ENCODE measurements around the gene KRTAP16-1.

Gene KRTAP16-1

DNA sequence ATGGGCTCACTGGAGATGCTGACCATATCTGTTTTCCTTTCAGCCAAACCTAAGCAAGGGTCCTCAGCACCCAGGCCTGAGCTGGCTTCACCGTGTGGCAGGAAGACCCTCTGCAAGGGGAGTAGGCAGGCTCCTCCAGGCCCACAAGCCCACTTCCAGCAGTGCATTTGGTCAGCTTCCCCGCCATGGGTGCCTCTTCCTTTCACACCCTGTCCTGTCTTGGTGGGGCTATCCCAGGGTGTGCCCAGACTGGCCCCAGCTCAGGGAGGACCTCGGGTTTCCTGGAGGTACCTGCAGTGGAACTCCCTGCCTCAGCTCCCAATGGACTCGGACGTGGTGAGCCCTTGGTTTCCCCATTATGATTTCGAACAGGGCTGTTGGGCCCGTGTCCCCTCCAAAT lies 19.1 kb upstream of the KRTAP16-1 start:
- DNase-seq: no peak

DNA sequence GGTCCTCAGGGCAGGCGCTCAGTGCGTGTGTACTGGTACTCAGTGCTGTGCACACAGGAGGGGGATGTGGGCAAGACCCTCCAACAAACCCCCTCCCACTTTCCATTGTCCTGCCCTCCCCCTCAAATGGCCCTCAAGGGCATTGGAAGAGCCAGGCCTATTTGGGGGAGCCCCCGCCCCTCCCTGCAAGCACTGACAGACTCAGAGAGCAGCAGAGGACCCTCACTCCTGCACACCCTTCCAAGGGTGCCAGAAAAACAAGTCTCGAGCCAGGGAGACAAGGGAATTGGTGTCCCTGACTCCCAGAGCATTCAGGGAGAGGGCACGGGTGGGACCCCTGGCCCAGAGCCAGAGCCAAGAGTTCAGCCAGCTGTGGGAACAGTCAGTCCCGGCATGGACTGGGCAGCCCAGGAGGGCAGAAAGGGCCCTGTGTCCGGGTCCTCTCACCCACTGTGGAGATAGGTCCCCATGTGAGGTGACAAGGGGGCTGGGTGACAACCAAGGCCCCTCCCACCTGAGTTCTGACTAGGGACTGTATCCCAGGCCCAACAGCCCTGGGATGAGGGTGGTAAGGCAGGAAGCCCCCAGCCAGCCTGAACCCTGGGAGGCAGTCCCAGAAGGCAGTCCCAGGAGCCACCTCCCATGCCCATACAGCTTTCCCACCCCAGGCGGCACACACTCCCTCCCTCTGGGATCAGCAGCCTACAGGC lies 18.5 kb upstream of the KRTAP16-1 start:
- DNase-seq: no peak

DNA sequence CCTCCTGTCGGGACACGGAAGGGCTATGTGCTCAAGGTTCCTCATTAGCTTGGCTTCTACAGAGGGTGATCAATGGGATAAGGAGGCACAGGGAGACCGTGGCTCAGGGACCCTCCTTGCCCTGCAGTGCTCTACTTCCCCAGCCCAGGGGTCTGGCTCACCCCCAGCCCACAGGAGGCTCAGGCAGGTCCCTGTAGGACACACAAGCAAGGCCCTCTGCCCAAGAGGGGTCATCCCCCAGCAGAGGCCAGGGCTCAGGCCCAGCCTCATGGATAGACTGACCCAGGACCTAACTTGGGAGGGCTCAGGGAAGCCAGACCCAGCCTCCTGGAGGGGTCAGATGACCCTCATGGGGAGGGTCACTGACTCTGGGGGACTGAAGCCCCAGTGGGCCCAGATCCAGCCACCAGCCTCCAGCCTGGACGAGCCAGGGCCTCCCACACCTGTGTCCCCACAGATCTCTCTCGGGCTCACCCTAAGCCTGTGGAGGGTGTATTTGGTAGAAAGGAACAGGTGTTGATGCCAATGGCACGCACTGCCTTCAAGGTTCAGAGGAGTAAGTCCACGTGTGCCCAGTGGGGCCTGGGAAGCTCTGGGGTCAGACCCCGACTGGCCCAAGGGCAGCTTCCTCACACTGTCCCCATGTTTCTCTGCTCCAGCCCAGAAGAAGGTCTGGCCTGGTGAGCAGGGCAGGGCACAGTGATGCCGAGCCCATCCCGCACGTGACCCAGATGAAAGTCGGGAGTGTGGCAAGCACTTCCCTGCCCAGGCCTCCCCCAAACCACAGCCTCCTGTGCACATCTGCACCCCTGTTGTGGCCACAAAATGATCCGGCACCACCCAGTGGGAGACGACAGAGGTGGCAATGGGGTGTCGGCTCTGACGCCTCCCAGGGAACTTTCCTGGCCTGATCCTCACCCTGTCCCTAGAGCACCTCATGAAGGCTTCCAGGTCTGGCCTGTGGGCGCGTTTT lies 17.4 kb upstream of the KRTAP16-1 start:
- DNase-seq: peak; percentile 16 to 49

DNA sequence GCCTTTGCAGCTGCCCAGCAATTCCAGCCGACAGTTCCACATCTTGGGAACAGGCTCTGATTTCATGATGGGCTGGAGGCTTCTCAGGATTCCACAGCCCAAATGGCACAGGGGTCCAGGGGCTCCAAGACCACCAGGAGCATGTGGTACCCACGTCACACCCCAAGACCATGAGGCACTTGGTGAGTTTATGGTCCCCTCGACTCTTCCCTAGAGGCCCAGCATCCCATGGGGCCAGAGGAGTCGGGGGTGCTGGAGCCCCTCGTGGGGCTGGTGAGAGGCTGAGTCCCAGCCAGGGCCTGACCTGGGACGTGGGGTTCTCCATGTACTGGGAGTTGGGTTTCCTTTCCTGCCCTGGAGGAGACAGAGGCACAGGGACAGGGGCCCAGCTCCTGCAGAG lies 16.5 kb upstream of the KRTAP16-1 start:
- DNase-seq: no peak

DNA sequence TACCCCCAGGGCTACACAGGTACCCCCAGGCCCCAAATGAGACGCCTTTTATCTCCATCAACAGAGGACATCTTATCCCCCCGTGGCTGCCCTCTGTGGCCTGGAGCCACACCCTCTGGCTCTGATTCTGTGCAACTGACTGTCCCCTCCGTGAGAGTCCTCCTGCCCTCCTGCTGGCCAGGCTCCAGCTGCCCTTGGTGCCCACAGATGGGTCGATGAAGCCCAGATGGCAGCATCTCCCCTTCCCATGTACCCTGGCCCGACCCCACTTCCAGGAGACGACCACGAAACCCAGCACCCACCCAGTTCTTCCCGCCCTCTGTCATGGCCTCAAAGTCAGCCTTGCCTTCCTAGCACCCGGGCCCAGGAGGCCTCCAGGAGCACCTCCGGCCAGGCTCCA lies 16.0 kb upstream of the KRTAP16-1 start:
- DNase-seq: no peak

DNA sequence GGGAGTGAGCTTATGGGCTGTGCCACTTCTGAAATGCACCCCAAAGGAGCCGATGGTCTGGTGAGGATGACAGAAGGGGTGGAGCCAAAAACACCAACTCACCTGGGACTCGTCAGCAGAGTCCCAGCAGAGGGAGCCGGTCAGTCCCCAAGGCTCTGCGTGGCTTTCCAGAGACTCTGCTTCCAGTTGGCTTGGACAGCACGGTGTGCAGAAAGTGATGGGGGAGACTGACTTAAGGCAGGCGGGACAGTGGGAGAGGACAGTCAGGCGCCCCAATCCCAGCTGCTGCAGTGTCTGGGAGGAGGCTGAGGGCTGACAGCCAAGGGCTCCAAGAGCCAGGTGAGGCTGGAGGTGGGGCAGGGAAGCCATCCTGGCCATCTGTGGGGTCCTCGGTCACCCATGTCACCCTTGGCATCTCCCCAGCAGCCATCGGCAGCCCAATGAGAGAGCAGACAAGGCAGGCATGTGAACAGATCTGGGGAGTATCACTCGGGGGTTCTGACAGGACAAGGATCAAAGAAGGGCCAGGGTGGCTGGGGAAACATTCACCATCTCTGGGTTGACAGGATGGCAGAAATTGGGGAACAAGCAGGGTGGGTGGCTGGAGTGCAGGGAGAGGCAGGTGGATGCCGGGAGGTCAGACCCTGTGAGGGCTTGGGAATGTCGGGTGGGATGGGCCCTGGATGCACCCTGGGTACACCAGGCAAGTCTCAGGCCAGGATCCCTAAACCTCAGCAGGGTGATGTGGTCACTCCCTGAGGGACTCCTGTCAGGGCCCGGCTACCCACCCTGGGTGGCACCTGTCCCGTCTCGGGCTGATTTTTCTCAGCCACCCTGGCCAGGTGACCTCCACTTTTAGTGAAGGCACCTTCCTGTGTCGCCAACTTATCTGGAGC lies 15.3 kb upstream of the KRTAP16-1 start:
- peak in 1 of 2 donors; percentile 31 for DNase-seq

DNA sequence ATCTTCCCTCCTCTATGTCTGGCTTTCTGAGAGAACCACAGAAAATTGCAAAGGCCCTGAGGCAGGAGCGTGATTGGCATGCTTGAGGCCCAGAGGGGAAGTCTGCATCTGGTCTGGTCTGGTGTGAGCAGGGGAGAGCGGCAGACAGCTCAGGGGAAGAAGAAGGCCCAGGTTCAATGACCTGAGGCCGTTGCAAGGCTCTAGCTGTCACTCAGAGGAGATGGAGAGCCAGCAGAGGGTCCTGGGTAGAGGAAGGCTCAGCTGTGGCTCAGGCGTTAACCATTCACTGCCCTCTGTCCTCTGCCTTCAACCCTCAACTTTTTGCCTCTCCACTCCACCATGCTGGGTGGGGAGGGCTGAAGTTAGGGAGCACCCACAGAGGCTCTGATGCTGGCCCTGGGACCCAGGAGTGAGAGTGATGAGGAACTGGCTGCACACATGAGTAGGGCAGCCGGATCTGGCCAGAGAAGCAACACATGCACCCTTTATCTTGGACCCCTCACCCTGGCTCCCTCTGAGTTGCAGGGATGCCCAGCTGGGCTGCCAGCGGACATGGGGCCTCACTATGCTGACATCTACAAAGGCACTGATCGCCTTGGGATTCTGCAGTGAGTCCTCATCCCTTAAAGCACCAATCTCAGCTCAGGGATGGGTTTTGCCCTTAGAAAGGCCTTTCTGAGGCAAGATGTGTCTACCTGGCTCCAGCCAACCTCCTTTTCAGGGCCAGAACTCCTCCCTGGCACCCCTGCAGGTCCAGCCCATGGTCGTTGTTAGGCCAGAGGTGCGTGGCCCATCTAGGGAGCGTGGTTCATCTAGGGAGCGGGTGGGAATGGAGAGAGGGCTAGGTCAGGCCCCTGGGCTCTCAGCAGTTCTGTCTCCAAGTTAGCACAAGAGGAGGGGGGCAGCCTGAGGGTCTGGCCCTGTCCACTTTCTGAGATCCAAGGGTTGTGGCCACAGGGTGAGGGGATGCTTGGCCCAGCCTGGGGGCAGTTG lies 14.1 kb upstream of the KRTAP16-1 start:
- no peak for DNase-seq

DNA sequence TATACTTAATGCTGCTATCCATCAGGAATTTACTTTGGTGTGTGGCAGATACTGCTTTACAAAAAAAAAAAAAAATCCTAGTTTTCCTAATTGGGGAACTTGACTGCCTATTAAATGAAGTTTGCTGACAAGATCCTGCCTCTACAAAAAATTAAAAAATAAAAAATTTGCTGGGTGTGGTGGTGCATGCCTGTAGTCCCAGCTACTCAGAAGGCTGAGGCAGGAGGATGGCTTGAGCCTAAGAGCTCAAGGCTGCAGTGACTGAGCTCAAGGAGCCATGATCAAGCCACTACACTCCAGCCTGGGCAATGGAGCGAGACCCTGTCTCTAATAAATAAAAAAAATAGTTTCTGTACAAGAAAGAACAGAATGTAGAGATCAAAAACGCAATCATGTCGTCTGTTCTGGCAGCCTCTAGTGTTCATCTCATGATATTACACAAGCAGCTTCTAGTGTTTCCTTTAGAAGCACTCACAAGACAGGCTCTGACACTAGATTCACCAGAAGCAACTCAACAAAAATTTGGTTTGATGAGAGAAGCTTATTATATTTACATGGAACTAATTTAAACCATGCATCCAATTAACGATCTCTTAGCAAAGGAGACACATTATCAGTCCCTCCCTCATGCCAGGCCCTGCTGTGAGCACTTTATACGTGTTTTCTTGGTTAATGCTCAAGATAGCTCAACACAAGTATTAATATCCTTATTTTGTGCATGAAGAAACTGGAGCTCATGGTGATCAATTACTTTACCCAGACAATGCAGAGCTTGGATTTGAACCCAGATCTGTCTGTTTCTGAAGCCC lies 13.2 kb upstream of the KRTAP16-1 start:
- DNase-seq: peak in 1 of 2 donors; percentile 59

DNA sequence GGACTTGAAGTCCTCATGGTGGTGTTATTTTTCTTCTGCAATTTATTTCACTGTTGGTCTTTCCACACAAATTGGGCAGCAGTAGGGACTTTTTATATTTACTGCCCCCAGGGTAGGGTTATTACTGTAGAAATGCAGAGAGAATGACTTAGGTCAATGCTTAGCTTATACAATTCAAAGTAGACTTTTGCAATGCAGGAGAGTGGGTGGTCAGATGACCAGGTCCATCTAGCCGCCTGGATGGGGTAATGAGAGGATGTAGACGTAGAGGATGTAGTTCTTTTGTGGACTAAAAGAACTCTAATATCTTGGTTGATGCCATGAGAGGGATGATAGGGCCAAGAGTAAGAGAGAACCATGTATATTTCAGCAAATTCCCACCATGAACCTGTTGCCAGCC lies 9.1 kb upstream of the KRTAP16-1 start:
- DNase-seq: no peak

DNA sequence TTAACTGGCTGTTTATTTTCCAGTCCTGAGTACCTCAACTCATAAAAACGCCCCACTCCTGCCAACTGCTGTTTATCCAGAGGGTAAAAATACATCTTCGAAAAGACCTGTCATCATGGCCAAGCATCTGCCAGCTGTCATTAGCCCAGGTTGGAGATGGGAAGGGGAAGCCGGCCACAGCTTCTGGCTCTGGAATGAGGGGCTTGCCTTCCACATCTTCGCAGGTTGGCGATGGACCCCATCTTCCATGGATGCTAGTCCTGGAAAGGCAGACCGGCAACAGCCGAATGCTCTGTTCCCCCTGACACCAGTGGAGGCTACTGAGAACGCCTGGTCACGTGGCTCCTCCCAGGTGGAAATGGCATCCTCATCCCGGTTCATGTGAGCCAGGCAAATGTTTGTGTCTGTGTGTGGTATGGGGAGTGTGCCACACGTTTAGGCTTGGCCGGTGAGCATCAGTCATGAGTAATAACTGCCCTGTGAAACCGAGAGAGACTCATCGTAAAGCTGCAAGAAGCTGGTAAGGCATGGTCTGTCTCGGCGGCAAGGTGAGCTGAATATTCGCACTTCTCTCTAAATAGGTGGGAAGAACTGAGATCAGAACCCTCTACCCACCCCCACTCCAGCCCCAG lies 6.8 kb upstream of the KRTAP16-1 start:
- DNase-seq: no peak

DNA sequence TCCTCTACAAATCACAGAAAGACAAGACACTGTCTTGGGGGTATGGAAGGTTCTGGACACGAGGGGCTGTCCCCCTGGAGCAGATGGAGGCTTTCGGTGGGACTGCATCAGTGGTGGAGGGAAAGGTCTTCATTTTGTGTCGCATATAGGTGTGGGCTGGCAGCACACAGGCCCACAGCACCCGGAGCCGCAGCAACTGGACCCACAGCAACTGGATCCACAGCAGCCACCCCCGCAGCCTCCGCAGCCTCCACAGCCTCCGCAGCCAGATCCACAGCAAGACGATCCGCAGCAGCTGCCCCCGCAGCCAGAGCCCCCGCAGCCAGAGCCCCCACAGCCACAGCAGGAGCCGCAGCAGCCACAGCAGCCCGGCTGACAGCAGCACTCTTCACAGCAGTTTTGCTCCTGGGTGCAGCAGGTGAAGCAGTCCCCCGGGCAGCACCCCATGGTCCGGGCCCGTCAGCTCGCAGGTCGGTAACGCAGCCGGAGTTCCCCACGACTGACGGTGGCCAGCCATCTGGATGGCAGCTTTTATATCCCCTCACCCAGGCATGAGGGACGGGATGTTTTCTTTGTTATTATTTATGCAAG lies 6.2 kb upstream of the KRTAP16-1 start, which contains the start of gene KRTAP17-1:
Gene KRTAP17-1 (minus strand): TSS at position 507 of the 591 bp plus-strand sequence. CDS start 60 bp downstream, at position 447.
- no peak for DNase-seq

DNA sequence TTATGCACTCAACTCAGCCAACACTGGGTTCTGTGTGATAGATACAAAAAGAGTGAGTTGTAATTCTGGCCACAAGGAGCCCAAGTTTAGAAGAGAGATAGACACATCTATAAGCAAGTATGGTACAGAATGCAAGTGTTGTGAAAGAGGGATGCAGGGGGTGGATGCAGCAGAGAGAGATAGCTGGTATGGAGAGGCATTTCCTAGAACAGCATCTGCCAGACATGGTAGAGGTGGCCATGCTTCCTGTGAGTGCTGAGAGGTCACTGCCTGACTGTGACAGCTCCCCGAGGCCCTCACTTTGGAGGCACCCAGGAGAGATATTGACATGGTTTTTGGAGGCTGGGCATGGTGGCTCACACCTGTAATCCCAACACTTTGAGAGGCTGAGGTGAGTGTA lies 2.0 kb upstream of the KRTAP16-1 start:
- no peak for DNase-seq

DNA sequence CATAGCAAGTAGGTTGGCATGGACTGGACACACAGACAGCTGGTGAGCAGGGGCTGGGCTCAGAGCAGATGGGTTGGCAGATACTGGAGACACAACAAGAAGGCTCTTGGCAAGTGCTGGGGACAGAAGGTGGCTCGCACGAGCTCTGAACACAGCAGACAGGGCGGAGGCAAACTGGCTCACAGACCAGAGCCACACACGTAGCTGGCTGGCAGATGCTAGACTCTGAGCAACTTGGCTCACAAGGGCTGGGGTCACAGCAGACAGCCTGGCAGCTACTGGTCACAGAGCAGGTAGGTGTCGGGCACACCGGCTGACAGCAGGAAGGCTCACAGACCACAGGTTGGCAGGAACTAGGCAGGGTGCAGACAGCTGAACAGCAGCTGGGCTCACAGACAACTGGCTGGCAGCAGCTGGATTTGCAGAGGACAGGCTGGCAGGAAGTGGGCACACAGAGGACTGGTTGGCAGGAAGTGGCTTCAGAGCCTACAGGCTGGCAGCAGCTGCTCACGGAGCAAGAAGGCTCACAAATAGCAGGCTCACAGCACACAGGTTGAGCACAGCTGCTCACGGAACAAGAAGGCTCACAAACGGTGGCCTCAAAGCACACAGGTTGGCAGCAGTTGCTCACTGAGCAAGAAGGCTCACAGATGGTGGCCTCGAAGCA lies 725 bp downstream of the KRTAP16-1 start:
- peak; percentile 86 to 89 for DNase-seq

DNA sequence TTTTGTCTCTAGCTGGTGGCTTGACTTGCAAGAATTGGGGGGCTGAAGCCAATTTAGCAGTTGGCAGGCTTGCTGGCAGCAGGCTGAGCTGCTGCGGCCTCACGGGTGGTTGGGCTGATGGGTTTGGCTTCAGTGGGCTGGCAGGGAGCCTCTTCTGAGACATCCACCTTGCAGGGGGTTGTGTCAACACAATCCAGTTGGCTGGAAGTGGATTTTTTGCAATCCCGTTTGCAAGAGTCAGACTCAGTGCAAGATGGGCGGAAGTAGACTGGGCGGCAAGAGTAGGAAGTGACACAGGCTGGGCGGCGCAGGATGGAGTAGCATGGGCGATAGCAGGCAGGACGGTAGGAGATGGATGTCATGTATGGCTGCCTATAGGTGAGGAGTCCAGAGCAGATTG lies 1.5 kb downstream of the KRTAP16-1 start:
- DNase-seq: no peak

DNA sequence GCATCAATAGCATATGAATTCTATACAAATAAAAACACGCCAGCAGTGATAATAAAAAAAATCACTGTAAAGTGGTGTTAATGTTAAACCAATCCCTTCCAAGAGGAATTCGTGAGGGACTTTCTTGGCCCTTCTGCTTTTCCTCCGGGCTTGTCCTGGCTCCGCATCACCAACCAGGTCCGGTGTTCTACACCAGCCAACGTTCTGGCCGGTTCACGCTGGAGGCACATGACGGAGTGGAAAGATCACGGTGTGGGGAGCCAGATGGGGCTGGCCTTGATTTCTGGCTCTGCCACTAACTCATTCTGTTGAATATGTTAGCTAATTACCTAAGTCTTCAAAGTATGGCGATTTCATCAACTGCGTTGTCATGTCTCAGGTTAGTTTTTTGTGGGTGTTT lies 5.0 kb downstream of the KRTAP16-1 start:
- DNase-seq: no peak

DNA sequence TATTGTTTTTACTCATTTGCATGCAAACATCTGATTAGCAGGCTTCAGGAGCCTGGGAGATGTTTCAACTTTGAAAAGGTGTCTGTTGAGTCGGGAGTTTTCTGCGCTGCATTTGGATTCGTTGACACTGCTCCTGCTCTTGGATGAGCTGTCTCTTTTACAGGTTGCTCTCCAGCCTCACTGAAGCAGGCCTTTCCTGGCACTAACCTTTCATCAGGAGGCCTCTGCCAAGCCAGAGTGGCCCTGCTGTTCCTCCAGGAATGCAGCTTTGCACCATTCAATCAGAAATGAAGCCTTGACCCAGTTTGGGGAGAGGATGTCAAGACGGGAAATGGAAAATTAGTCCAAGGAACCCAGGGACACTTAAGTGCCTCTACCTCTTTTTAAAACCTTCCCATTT lies 6.1 kb downstream of the KRTAP16-1 start:
- DNase-seq: no peak

DNA sequence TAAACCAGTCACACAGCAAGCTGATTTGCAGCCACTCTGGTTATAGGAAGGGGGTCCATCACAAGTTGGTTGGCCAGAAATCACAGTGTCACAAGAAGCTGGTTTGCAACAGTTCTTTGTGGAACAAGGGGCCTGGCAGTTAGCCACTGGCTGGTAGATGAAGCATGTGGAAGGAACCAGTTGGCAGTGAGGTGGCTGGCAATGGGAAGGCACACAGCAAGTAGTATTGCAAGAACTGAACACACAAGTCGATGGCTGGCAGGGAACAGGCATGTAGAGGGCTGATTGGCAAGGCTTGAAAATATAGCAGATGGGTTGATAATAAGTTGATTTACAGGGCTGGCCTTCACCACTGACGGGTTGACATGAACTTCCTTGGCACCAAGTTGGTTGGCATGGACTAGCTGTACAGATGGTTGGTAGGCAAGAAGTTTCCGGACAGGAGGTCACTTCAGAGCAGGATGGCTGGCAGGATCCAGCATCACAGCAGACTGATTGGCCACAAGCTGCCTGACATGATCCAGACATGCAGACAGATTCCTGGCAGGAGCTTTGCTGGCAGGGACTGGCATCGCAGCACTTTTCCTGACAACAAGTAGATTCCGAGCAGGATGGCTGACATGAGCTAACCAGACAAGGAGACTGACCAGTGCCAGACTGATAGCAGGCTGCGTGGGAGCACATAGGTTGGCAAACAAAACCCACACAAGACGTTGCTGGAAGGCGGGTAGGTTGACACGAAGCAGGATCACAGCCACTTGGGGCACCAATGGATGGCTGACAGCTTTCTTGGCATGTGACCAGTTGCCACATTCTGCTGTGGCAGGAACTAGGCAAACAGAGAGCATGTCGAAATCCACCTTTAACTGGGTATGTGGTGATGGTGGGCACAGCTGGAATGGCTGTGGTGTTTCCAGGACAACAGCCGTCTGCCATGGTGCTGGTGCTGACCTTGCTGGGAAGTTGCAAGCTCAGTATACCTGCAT lies 6.9 kb downstream of the KRTAP16-1 start, which contains the start of gene KRTAP29-1:
Gene KRTAP29-1 (minus strand): TSS at position 936 of the 986 bp plus-strand sequence. CDS start 0 bp downstream, at position 936.
- no peak for DNase-seq

All from CD4-positive, alpha-beta T cell treated with Interleukin-1 beta for 1 hour (primary cell).